Measurements from ENCODE around the gene ALK.

ALK gene

DNA sequence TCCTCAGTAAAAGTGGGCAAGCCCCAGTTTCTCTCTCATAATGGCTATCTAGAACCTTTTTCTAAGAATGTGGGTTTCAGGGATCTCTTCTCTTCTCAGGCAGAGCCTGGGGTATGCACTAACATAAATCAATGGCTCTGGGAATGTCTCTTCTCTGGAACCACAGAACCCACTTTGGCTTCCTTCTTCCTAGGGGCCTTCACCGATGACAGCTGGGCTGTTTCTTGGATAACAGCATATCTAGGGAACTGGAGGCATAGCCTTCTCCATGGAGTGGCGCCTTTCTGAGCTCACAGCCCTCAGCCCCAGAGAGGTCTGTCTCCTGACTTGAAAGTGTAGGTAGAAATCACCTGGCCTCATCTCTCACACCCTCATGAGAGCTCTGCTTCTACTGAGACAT, 558.3 kb downstream of the ALK start:
- DNase-seq (ENCODE audit: low read depth) = no peak

DNA sequence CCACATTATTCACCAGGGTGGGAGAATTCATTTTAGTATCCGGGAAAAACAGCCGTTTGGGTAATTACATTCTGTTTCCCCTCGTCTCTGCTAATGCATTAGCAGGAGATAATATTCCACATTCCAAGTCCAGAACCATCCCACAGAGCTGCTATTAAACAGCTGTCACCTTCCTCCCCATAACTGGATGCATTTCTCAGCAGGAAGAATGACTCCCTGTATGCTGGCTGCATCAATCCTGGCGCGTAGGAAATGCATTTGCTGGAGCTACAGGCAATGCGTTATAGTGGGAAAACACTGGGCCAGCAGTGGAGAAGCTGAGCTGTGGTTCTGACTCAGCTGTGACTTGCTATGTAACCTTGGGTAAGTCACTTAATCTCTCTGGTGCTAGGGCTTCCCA, 560.2 kb downstream of the ALK start:
- no peak for DNase-seq (ENCODE audit: low read depth)

DNA sequence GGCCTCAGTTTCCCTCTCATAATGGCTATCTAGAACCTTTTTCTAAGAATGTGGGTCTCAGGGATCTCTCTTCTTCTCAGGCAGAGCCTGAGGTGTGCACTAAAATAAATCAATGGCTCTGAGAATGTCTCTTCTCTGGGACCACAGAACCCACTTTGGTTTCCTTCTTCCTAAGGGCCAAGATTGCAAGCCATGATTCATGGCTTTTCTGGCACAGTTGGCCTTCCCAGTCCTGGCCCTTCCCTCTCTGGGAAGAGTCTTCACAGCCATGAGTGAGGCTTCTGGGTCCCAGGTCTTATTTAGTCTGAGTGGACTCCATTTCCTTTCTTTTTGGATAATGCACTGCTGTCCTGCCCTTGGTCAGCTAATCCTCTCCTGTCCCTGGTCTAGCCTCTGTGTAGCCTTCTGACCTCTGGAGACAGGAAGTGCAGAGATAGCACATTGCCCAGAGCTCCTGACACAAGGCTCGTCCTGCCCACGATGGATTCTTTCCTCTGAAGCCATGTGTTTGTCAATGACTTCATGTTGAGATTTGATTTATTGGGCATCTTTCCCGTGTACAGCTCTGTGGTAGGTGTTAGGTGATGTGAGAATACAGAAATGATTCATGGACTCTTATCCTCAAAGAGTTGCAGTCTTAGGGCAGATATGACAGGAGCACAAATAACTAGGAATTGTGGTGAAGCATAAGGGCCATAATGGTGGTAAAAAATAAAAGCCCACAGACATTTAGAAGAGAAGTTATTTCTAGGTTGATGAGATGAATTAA, 561.2 kb downstream of the ALK start:
- no peak for DNase-seq (ENCODE audit: low read depth)

DNA sequence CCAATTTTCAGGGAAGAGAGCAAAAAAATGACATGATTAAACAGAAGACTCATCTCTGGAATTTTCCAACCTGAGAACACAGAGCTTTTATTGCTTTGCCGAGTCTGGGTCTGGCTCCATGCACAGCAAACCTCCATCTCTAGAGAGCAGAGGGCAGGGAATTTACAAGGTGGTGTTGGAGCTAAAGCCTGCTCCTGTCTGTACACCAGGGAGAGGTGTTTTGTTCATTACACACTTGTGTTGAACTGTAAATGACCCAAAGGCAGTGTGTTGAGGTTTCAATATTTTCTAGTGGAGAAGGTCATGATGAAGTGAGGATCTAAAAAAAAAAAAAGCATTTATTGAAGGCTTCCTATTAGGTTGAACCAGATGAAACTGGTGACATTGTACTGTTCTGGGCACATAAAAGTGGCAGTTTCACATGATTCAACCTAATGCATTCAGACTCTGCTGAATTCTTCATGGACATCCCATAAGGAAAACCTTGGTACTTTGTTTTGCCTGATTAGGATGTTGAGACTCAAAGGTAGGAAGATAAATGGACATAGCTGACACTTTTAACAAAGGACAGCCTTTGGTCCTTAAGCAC, 567.9 kb downstream of the ALK start:
- DNase-seq (ENCODE audit: low read depth) = no peak

DNA sequence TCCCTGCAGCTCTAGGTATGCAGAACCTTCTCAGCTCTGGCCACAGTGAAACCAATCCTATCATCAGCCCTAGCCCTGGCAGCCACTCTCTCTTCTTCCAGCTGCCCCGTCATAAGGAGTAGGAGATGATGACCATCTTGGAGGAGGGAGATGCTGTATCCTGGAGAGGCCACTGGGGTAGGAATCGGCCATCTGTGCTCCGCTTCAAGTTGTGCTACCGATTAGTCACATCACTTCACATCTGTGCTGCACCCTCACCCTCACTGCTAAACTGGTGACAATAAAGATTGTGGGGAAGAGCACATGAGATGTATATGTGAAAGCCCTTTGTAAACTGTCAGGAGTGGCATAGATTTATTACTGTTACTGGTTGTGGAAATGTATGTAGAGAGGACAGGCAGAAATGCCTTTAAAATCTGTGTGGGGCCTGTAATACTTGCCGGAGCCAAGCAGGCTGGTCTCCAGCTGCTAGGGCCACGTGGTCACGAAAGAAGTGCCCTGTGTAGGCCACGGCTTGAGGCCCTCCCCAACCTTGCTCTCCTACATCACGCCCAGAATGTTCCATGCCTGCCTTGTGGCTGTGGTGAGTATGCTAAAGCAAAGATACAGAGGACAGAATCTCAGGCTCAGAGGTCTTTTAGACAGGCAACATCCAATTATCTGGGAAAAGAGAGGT, 569.3 kb downstream of the ALK start:
- DNase-seq (ENCODE audit: low read depth) = no peak

DNA sequence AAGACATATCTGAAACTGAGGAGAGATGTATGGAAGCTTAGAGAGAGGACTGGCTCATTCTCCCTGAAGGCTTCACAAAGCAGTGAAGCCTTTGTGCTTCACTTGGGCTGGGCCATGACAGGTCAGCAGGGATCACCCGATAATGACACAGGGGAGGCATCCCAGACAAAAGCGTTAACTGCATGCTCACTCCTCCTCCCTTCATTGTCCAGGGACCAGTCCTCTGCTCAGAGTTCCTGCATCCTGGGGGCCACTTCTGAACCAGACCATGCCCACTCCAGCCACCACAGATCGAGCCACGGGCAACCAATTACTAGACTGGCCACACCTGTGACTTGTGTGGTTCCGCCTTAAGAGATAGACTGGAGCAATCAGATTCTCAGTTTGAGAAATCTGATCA, 570.1 kb downstream of the ALK start:
- DNase-seq (ENCODE audit: low read depth) = no peak

DNA sequence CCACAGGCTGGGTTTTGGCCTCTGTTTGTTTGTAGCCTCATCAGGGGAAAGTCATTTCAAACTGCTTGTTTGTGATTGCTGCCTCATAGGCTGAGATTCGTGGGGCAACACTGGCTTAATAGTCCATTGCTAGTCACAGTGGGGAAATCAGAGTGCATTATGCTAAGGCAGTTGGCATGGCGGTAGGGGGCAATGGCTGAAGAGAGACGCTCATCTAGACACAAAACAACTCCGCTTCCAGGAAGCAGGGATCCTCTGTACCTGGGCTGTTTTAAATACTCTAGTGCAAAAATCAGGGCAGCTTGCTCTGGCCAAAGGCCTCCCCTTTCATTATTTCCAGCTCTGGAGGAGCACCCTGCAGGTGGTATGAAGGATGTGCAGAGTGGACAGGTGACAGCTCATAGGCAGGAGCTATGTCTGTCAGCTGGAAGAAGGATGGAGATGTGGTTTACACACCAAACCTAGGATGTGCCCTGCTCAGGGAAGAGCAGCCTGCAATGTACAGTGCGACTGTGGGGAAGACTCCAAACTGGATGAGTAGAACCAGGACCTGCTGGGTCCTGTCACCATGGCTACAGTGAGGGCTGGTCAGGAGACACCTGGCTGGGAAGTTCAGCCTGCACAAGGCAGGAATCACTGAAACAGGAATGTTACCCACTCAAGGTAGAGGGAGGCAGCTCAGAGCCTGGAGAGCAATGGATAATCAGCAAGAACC, 571.9 kb downstream of the ALK start:
- DNase-seq (ENCODE audit: low read depth) = no peak

DNA sequence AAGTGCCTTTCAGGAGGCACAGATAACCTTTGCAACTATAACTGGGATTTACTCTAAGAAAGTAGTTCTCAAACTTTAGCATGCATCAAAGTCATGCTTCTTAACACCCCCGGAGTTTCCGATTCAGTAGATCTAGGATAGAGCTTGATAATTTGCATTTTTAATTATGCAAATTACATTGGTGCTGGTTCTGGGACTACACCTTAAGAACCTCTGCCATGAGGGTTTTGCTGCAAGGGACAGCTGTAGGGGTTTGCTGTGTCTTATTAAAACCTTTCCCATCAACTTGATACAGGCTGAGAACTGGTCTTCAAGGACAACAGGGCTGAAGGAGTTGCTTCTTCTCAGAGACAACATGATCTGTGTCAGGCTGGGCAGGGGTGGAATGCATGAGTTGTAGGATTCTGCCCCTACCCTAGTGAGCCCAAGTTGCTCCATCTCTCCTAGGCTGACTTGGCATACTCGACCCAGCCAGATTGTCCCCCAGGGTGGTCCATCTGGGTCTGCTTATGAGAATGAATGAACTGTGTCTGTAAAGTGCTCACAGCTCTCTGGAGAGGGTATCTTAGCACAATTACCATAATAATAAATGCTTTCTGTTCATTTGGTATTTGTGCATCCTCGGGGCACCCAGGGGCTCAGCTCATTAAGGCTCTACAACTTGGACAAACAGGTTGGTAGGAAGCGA, 573.5 kb downstream of the ALK start:
- no peak for DNase-seq (ENCODE audit: low read depth)

DNA sequence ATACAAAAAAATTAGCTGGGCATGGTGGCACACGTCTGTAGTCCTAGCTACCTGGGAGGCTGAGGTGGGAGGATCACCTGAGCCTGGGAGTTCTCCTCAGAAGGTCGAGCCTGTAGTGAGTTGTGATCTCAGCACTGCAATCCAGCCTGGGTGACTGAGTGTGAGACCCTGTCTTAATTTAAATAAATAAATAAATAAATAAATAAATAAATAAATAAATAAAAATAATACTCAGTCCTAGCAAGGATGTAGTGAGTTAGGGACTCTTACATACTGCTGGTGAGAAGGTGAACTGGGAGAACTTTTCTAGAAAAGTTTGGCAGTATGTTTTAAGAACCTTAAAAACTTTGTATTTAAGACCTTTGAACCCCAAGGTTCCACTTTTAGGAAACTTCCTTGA, 576.1 kb downstream of the ALK start:
- DNase-seq (ENCODE audit: low read depth) = no peak

DNA sequence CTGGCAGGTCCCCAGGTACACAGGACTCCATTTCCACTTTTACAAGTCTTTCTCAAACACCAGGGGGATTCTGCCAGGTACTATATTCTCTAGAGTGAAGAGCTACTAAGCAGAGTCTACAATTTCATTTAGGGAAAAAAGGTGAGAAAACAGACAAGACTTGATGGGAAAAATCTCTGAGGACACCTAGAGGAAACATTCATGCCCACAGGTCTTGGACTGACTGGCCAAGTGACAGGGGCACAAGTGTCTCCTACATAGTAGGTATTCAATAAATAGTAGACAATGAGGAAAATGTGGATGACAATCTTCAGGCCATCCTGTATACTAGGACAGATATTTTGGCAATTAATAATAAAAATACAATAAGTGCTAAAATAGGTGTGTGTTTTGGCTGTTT, 577.6 kb downstream of the ALK start:
- no peak for DNase-seq (ENCODE audit: low read depth)

DNA sequence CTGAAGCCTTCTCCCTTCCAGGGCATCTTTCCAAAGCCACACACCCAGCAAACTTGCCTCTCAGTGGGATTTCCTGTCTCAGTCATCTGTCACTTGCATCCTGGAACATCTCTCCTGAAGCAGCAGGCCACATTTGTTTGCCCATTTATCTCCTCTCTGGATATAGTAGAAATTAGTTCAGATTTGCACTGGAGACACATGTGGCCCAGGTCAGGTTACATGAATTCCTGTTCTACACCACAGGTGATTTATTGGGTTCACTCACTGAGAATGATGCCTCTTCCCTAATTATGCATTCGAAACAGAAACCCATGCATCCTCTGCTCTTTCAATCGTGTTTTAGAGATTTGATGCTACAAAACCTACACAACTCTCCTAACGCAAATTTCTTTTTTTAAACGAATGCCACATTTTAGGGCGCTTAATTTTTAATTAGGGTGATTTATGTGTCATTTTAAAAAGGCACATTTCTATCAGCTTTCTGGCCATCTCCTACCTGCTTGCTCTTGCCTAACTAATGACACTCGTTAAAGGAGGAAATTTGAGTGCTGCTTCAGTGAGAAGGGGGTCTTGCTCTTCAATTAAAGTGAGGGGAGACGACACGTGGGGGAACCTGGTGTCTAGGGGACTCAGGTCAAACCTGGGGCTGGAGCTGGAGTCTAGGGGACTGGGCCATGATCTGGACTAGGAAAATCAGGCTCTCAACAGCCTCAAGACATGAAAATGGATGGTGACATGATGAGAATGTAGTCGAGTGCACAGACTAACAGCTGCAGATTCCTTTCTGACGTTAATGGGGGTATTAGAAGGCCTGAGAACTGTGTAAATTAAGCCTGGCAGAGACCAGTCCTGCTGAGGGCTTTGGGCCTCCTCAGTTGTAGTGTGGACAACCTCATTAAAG, 584.8 kb downstream of the ALK start:
- DNase-seq (ENCODE audit: low read depth) = no peak

DNA sequence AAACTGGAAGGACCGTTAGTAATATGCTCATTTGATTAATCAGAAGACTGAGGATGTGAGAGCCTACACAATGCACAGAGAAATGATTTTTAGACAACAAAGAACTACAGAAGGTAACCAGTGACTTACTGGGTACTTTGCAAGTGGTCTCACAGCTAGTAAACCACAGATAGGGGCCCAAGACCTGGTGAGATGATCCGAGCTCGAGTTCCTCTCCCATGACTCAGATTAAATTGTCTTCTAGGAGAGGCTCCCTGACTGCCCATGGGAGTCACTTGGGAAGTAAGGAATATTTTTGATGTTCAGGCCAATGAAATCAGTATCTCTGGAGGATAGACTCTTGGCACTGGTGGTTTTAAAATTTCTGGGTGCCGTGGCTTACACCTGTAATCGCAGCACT, 586.0 kb downstream of the ALK start:
- DNase-seq (ENCODE audit: low read depth) = no peak

DNA sequence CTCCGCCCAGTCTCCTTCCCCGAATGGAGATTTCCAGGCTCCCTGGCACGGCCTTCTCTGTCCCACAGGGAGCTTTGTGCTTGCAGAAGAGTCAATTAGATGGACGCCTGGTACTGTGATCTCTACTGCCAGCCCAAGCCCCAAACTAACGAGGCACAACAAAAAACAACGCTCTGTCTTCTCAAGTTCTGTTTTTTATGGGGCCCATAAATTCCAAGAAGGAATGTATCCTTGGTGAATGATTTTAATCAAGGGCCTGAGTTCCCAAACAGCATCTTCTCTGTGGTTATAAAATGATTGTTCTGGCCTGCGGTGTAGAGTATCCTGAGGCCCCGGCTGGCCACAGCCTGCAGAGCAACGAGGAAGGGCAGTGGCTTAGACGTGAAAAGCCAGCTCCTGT, 586.7 kb downstream of the ALK start:
- DNase-seq (ENCODE audit: low read depth) = no peak

DNA sequence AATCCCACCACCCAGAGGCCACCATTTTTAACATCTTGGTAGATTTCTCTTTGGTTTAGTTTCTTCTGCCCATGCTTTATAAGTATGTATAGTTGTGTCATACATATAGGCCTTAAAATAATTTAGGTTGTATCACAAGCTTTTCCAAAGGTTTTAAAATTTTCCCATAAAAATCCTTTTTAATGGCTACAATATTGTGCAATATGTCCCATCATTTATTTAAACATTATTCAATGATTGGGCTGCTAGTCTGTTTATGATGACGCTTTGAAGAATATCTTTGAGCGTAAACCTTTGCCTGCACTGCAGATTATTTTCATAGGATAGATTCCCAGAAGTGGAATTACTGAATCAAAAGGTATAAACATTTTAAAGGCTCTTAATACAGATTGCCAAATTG, 588.8 kb downstream of the ALK start:
- DNase-seq (ENCODE audit: low read depth) = no peak

DNA sequence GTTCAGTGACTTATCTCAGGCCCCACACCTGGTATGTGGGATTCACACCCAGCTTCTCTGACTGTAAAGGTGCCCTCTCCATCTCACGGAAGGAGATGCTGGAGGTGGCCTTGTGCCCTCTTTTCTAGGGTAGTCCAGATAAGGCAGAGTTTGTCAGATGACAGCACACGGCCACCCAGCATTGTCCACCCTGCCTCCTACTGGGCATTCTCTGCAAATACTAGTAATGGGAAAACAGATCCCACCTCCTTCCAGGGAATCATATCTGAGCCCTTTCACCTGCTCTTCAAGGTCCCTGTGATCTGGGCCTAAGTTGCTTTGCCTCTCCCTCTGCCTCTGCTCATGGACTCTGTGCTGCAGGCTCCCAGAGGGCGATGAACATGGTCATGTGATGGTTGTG, 591.5 kb downstream of the ALK start:
- no peak for DNase-seq (ENCODE audit: low read depth)

DNA sequence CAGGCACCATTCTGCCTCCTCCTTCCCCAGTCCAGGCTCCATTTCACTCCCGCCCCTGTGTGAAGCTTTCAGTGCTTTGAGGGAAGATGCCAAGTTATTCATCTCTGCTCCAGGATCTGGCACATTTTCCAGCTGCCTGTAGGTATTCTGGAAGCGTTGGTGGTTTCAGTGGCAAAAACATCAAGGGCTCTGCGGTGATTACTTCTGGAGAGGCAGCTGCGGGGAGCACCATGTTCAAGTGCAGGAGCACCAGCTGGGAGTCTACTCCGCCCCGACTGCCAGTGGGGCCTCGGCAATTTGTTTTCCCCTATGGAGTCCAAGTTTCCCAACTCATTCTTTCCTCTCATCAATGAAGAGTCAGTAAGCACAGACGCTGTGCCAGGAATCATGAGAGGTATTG, 594.5 kb downstream of the ALK start:
- DNase-seq (ENCODE audit: low read depth) = no peak

DNA sequence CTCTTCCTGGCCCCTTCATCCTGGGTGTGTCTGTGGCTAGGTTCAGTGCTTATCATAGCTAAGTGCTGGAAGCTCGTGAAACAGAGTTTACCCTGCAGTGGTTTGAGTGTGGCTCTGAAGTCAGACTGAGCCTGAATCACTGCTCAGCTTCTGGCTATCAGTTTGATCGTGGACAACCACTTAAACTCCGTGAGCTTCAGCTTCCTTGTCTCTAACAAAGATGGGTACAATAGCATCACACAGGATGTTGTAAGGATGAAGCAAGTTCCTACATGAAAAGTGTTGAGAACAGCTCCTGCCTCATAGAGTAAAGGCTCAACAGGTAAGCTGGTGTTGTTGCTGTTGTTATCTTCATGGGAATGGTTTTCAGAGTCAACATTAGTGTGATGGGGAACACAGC, 595.8 kb downstream of the ALK start:
- DNase-seq (ENCODE audit: low read depth) = no peak

DNA sequence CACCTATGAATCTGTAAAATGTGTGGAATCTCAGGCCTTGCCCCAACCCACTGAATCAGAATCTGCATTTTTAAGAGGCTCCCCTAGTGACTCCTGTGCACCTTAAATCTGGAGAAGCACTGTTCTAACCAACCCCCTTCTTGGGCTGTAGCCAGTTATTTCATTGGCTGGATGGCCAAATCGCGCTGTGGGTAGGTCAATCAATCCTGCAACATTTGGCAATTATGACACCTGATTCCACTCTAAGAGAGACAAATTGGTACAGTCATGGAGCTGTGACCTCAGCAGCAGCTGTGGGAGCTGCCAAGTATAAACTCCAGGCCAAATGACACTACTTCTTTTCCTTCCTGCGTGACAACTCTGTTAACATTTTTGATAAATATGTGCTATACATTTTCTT, 597.4 kb downstream of the ALK start:
- no peak for DNase-seq (ENCODE audit: low read depth)

DNA sequence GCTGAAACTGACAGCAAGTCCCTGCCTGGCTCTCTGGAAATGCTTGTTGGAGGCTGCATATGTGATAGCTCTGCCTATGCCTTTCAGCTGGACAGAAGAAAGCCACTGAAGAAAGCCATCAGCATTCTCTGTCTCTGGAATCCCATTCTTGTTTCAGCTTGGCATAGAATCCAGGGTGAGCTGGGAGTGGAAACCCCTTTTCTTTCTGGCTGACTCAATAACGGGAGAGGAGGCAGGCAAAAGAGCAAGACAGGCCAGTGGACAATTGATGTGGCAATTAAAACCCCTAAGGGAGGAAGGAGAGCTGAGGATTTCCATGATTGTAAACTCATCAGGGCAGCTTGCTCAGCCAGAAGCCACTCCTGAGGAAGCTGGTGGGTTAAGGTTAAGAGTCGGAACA, 598.1 kb downstream of the ALK start:
- no peak for DNase-seq (ENCODE audit: low read depth)

DNA sequence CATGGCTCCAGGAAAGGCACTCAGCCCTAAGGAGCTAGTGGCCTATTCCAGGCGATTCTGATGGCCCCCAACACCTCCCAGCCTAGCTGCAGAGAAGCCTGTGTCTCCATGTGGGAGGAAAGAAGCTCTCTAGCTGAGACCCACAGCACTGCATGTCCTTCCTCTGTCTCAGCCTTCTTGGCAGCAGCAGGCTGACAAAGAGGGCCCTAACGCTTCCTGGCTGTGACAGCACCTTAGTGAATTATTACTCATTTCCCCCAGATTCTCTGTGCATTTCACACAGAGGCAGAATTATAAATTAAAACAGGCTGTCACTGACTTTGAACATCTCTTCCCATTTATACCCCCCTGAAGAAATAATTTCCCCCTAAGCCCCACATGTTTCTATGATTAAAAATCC, 599.4 kb downstream of the ALK start:
- no peak for DNase-seq (ENCODE audit: low read depth)

DNA sequence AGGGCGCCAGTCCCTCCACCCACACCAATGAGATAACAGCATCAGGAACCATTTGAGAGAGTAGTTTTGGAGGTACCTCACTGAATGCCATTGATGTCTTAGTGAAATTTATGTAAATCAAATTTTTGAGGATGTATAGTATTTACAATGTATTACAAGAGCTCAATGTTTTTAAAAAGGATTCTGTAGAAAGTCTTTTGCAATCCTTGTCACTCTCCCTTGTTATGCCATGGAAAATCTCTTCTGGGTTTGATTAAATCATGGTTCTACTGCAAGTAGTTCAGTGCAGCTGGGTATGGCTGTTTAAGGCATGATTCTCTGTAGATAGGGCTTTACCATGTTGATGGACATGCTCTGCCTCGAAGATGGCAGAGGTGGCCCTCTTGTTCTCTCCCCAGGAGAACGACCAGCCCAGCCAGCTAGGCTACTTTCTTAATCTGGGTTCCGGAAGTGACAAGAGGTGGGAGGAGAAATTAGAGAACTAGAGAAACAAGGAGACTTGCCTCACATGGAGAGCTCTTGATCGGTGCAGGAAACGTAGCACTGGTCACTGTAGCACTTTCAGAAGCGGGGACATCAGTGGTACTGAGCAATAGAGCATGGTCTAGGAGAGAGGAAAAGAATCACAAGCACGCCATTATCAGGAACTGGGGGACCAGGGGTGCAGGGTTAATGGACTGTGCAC, 603.4 kb downstream of the ALK start:
- no peak for DNase-seq (ENCODE audit: low read depth)
